SW 1271 (cell line): ENCODE data around the gene SH3PXD2A.

Experiments
- DNase-seq, 2 experiments: peaks; one replicate each; lab custom pipeline; 2025; lab: John Stamatoyannopoulos, UW

The SH3PXD2A gene

GRCh38 chr10:103580430-103580829 is 274.9 kb downstream of the SH3PXD2A start:
- no peak for DNase-seq

DNA sequence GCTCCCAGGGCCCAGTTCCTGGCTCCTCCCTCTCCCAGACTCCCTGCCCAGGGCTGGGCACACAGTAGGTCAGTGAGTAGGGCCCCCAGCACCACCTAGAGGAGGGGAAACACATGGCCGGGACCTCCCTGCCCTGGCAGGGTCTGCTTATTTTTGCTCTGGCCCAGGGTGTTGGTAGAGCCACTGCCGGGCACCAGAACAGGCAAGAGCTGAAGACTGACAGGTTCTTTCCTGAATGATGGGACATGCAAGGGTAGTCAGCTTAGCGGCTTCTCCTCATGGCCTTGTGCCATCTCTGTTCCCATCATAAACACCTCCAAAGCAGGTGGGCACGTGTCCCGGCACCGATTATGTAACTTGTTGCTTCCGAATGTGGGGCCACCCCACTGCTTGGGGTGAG is 275.4 kb downstream of the SH3PXD2A start:
- DNase-seq, result no peak

DNA sequence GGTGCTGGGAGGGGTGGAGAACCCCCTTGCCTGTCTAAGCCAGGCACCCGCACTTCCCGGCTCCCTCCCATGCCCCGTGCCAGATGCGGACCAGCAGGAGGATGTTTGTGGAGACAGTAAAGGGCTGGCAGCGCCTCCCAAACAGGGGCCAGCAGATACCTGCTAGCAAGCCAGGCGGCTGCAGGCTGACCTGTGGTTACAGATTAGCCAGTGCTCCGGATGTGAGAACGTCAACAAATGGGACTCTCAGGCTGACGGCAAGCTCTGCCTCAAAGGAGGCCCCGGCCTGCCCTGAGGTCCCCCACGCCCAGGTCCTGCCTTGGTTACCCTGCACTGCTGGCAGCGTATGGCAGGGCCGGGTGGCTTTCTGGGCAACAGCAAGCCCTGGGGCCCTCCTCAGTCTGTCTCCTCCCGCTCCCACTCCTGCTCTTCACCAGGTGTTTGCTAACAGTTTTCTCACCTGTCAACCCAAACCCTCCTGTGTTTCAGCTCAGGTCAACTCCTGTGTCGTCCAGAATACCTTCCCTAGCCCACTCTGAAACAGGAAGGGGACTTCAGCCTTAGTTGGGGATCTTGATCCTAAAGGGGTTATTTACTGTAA is 276.5 kb downstream of the SH3PXD2A start:
- no peak for DNase-seq

DNA sequence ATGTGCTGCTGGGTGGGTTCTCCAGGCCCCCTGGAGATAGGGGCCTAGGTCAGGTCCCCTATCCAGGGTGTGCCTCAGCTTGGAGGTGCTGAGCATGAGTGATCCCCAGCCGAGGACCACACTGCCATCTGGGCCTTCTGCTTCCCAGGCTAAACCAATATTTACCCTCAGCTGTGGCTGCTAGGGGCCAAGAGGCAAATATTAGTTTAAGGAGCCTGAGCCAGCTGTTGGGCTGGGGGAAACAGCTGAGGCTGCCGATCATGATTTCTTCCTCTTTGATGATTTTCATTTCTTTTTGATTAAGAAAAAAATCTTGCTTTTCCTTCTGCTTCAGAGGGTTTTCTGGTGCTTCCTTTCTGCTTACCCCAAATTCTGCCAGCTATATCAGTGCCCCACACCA is 278.5 kb downstream of the SH3PXD2A start:
- DNase-seq, result no peak

GRCh38 chr10:103576076-103576471 is 279.3 kb downstream of the SH3PXD2A start:
- no peak for DNase-seq

DNA sequence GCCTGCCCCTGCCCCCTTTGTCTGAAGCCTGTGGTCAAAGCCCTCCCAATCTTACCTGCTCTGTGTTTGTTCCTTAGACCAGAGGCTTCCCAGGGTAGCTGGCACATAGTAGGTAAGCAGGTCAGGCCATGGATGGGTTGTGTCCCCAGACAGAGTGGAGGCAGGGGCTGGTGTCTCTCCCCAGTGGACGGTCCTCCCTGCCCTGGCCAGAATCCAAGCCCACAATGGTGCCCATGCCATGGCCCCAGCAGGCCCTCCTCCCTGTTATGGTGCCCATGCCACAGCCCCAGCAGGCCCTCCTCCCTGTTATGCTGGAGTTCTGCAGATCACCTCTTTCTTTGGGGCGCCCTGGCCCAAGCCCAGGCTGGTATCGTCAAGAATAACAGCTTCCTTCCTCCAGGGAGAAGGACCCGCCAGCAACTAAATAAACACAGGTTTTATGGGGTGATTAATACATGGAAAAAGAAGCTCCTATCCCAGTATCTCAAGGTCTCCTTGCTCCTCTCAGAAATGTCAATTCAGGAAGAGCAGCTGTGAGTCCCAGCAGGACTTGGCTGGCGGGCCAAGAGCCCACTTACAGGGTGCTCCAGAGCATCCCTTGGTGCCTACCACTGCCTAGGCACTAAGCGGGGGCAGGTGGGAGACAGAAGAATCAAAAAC is 279.8 kb downstream of the SH3PXD2A start:
- DNase-seq, result no peak

DNA sequence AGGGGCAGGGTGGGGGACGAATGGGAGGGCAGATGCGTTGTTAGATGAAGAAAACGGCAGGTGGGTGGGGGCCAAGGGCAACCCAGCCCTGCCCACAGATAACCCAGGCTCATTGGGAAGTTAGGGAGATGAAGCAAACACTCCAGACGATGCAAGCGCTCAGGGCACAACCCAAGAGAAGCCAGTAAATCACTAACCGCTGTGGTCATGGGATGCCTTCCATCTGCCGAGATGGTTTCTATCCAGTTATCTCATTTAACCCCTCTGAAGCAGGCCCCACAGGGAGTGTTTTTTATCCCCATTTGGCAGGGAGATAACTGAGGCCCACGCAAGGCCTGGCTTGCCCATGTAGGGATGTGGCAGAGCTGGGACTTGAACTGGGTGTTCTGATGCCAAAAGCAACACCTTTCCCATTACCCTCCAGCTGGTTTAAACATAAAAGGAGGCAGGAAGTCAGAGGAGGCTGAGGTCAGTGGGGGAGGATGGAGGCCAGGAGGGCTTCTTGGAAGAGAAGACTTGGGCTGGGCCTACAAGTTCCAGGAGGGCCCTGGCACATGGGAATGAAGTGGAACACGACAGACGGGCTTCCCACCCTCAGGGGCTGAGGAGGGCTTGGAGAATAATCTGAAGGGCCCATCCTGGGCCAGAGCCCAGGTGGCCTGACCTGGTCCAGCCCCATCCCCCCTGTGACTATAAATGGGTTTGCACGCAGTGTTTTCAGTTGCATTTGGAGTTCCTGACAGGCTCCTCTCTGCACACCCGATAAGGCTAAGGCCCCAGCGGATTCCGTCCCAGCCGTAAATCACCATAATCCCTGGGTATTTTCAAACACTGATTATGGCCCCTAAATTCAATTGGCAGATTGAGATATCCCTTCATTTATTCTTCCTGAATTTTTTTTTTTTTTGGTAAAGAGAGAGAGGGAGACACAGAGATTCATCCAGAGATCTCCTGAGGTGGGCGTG is 281.0 kb downstream of the SH3PXD2A start:
- no peak for DNase-seq

GRCh38 chr10:103573205-103573487 is 282.2 kb downstream of the SH3PXD2A start:
- DNase-seq, result no peak

GRCh38 chr10:103572347-103573204 is 282.8 kb downstream of the SH3PXD2A start:
- DNase-seq, result no peak

DNA sequence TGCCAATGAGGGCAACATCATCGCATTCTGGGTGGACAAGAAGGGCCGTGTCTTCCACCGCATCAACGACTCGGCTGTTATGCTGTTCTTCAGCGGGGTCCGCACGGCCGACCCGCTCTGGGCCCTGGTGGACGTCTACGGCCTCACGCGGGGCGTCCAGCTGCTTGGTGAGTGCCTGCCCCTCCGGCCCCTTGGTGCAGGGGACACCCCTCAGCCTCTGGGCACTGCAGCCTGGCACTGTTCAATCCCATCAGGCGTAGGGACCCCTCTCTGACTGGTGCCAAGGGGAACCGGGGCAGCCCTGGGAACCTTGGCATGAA is 283.8 kb downstream of the SH3PXD2A start:
- no peak for DNase-seq

- DNase-seq, result no peak
Measured at GRCh38 chr10:103570844-103571655, 284.3 kb downstream of the SH3PXD2A start.

DNA sequence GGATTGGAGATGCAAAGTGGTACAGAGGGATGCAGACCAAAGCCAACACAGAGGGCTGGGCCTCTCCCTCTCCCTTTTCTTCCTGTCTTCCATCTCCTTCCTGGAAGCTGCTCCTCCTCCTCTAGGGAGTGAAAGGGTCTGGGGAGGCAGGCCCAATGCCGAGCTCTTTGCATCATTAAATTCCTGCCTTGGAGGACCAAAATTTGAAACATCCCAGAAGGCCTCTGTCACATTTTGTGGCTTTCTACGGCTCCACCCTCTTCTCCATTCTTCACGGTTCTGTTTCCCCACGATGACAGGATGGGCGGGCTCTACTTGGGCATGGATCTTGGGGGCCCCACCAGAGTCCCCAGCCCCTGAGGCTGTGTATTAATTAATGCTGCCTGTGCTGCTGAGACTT is 285.5 kb downstream of the SH3PXD2A start:
- no peak for DNase-seq

DNA sequence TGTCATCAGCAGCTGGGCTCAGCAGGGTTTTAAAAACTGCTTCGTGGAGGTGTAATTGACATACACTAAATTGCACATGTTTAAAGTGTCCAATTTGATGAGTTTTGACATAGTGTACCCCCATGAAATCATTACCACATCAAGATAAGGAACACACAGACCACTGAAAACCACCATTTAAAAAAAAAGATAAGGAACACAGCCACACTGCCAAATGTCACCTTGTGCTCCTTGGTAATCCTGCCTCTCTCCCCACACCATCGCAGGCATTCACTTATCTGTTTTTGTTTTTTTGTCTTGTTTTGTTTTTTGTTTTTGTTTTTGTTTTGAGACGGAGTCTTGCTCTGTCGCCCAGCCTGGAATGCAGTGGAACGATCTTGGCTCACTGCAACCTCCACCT is 286.9 kb downstream of the SH3PXD2A start:
- no peak for DNase-seq

GRCh38 chr10:103566536-103566935 is 288.8 kb downstream of the SH3PXD2A start:
- DNase-seq, result no peak

DNA sequence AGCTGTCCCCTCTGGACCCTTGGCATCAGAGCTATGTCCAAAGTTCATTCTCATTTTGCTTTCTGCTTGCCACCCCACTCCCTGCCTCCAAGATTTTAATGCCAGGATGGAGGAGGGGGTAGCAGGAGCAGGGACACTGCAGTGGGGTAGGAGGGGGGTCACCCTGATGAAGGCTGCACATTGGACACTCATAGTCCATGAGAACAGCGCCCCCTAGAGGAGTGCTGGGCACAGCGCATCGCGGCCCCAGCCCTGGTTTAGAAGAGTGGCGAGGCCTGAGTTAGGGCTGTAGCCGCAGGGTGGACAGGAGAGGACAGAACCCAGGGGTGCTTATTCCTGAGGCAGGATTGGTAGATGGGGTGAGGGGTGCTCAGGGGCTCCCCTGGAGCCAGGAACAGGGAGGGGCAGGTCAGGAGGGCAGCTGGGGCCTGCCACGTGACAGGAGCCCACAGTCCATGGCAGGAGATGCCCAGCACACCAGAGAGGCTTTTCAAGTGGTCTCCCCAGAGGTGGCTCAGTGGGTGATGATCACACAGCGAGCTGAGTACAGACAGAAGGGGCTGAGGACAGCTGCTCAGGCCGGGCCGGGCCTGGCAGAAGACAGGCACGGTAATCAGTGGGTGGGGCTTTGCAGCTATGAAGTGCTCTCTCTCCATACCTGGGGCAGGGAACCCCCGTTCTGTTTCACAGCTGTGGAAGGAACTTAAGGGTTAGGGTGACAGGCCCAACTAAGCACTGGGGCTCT is 290.4 kb downstream of the SH3PXD2A start:
- no peak for DNase-seq

DNA sequence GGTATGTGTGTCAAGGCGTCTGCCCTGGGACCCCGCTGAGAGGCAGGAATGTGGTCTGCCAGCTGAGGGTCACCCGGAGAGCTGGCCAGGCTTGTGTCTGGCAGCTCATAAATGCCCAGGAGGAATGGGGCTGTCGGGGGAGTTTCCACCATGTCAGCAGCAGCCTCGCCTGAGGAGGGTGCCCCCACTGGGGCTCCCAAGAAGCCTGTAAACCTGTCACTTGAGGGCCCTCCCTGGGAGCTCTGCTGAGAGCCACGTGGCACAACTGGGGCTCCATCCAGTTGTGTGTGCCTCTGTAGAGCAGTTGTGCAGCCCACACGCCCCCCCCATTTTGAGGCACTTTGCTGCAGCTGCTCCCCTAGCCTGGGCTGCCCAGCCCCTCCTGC is 291.3 kb downstream of the SH3PXD2A start:
- no peak for DNase-seq

- DNase-seq, result no peak
Measured at GRCh38 chr10:103563231-103564115, 291.9 kb downstream of the SH3PXD2A start.

DNA sequence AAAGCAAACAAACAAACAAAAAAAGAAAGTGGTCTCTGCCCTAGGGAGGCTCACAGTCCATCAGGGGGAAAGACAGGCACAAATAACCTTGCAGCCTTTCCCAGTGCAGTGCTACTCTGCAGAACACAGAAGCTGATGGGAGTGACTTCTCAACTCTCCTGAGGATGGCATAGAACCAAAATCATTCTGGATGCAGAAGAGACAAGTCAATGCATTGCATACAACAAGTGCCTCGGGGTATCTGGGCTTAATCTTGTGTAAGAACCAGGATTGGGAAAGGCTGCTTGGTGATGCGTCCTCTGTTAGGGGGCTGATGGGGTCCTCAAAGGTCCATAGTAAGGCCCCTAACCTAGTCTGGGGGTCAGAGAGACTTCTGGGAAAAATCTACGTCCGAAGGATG is 293.0 kb downstream of the SH3PXD2A start:
- DNase-seq, result no peak

DNA sequence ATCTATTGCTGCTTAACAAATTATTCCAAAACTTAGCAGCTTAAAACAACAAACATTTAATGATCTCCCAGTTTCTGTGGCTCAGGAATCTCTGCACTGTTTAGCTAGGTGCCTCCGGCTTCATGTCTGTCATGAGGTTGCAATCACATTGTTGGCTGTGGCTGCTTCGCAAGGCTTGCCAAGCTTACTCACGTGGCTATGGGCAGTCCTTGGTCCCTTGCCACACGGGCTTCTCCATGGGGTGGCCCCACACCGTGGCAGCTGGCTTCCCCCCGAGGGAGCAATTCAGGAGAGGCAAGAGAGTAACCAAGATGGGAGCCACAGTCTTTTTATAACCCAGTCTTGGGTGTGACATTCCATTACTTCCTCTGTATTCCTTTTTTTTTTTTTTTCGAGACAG is 294.5 kb downstream of the SH3PXD2A start:
- no peak for DNase-seq

DNA sequence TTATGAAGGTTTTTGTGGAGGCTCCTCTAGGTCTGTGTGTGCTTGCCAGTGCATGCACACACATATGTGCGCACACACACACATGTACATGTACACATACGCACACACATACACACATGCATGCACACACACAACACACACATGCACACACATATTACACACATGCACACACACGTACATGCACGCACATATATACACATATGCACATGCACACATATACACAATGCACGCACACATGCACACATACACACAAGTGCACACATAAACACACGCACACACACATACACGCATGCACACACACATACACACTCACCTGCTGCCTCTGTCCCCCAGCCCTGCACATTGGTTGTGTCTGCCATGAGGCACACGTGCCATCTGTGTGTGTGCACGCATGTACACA is 295.6 kb downstream of the SH3PXD2A start:
- DNase-seq, result no peak
